ENCODE data around the gene PALM. TPM values are rescaled to one million over a fixed set of nuclear protein-coding genes. Genes with fewer than 3 reads are reported as not detected.
"Not testable (repeated sequence)": the region's sequence is repeated elsewhere in the genome, so short reads cannot be mapped to it uniquely, and the experiment has no call there.

PALM gene
- total RNA-seq, 1 donor = 5.7 TPM

GRCh38 chr19:738509-739128 is 29.9 kb downstream of the PALM start:
- no peak overlapping the region for H3K4me3 ChIP-seq (ENCODE audit: low read depth, low read length)
- no peak for TF ChIP-seq CTCF (IDR thresholded peaks at IDR 0.05; ENCODE audit: insufficient read depth, low read length)
- no peak for DNase-seq (ENCODE audit: low read depth)

GRCh38 chr19:739998-740715 is 31.4 kb downstream of the PALM start:
- H3K4me3 ChIP-seq (ENCODE audit: low read depth, low read length) = no peak overlapping the region
- no peak for TF ChIP-seq CTCF (IDR thresholded peaks at IDR 0.05; ENCODE audit: insufficient read depth, low read length)
- DNase-seq (ENCODE audit: low read depth) = no peak

- not testable (repeated sequence) for H3K4me3 ChIP-seq (ENCODE audit: low read depth, low read length); DNase-seq (ENCODE audit: low read depth)
These were observed 32.2 kb downstream of the PALM start for GRCh38 chr19:740816-741505.

- H3K4me3 ChIP-seq (ENCODE audit: low read depth, low read length) = no peak overlapping the region
- no peak for TF ChIP-seq CTCF (IDR thresholded peaks at IDR 0.05; ENCODE audit: insufficient read depth, low read length)
- DNase-seq (ENCODE audit: low read depth) = no peak
These were observed 32.9 kb downstream of the PALM start for GRCh38 chr19:741506-742131.

GRCh38 chr19:742540-743075 is 33.9 kb downstream of the PALM start:
- no peak overlapping the region for H3K4me3 ChIP-seq (ENCODE audit: low read depth, low read length)
- DNase-seq (ENCODE audit: low read depth) = no peak
- TF ChIP-seq CTCF (IDR thresholded peaks at IDR 0.05; ENCODE audit: insufficient read depth, low read length) = no peak

- TF ChIP-seq CTCF (IDR thresholded peaks at IDR 0.05; ENCODE audit: insufficient read depth, low read length) = no peak
- peak; percentile 59 for DNase-seq (ENCODE audit: low read depth)
- H3K4me3 ChIP-seq (ENCODE audit: low read depth, low read length) = no peak overlapping the region
These were observed 34.5 kb downstream of the PALM start for GRCh38 chr19:743168-743687.

GRCh38 chr19:745138-745537 is 36.4 kb downstream of the PALM start:
- DNase-seq (ENCODE audit: low read depth) = peak; percentile 26

More at GRCh38 chr19:745138-745537, 36.4 kb downstream of the PALM start:
- not testable (repeated sequence) for H3K4me3 ChIP-seq (ENCODE audit: low read depth, low read length)

Measured in fibroblast of the aortic adventitia (primary cell).